Measurements from ENCODE around the gene GPR148.

Gene GPR148

GRCh38 chr2:130778781-130779180, 49.9 kb downstream of the GPR148 start:
- Mint-ChIP-seq H3K36me3 (ENCODE audit: low read depth) (no peaks in the 10 kb centered on the region), H3K27ac (no peak overlapping the region), H3K4me3 (no peak overlapping the region), H3K27me3 (peaks cover 23% of the 10 kb centered on the region), H3K9me3 (peaks cover 1% of the 10 kb centered on the region), H3K4me1 (ENCODE audit: low read depth) (no peaks in the 10 kb centered on the region)
- no peak for DNase-seq
